ENCODE measurements around the gene GLYR1.

Gene GLYR1

DNA sequence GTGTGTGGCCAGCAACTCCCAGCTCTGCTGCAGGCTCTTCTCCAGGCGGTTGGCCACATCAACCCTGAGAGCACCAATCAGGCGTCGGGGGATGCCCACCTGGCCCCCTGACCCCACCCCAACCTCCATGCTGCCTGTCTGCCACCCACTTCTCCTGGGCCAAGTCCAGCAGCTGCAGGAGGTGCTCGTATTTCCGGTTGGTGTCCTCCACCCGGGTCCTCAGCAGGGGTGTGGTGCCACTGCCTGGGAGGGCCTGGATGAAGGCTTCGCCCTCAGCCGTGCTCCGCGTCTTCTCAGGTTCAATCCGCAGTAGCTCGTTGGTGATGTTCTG is 44.8 kb upstream of the GLYR1 start:
- H3K4me3 ChIP-seq (ENCODE audit: low read depth, low read length), result no peak overlapping the region
- in situ Hi-C loops (cut with HindIII; ENCODE audit: low sequenced_read_pairs), result no loop called here
- TF ChIP-seq, protein P1, sequence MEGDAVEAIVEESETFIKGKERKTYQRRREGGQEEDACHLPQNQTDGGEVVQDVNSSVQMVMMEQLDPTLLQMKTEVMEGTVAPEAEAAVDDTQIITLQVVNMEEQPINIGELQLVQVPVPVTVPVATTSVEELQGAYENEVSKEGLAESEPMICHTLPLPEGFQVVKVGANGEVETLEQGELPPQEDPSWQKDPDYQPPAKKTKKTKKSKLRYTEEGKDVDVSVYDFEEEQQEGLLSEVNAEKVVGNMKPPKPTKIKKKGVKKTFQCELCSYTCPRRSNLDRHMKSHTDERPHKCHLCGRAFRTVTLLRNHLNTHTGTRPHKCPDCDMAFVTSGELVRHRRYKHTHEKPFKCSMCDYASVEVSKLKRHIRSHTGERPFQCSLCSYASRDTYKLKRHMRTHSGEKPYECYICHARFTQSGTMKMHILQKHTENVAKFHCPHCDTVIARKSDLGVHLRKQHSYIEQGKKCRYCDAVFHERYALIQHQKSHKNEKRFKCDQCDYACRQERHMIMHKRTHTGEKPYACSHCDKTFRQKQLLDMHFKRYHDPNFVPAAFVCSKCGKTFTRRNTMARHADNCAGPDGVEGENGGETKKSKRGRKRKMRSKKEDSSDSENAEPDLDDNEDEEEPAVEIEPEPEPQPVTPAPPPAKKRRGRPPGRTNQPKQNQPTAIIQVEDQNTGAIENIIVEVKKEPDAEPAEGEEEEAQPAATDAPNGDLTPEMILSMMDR (IDR thresholded peaks at IDR 0.05; ENCODE audit: low read depth, low read length), result no peak
- DNase-seq (ENCODE audit: low read depth, low spot score), result no peak

DNA sequence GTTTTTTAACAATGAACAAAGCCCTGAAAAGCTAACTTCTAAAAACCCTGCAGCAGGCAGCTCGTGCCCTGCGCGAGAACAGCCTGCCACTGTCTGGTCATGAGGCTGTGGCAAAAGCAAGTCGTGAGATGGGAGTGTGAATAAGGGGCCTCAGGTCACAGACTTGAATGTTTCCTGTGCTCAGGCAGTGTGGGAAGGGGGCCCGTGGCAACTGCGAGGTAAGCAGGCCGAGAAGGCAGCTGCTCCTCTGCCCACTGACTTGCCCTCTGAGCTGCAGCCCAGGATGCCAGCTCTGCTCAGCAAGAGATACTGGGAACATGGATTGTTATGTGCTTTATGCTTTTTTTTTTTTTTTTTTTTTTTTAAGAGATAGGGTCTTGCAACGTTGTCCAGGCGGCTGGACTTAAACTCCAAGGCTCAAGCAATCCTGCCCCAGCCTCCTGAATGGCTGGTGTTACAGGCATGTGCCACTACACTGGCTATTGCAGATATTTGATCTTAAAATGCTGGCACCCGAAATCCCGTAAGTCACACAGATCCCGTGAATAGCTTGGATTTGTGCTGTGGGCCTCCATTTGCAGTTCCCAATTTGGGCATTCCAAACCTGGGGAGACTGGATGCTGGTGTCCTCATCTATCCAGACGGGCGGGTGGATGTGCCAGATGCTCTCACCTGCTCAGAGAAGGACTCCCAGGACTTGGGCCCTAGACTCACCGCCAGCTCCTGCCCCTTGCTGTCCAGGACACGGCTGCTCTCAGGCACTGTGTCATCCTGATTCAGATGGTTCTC is 44.2 kb upstream of the GLYR1 start:
- DNase-seq (ENCODE audit: low read depth, low spot score), result no peak
- no peak overlapping the region for H3K4me3 ChIP-seq (ENCODE audit: low read depth, low read length)
- TF ChIP-seq, protein P1 (IDR thresholded peaks at IDR 0.05; ENCODE audit: low read depth, low read length), result no peak
- in situ Hi-C loops (cut with HindIII; ENCODE audit: low sequenced_read_pairs), result no loop called here

DNA sequence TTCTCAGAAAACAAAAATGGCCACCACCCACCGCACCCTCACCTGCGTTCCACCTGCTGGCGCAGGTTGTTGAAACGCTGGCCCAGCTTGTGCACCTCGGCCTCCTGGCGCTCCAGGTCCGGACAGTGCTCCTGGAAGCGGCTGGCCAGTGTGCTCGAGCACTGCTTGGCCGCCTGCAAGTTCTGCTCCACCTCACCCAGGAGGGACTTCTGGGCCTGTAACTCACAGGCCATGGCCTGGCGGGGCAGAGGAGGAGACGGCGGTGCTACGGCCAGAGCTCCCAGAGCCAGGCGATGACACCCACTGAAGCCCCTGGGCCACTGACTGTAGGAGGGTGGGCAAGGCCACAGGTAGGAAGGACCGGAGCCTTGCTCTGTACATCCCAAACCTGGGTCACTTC is 43.6 kb upstream of the GLYR1 start:
- TF ChIP-seq, protein P1 (IDR thresholded peaks at IDR 0.05; ENCODE audit: low read depth, low read length), result no peak
- in situ Hi-C loops (cut with HindIII; ENCODE audit: low sequenced_read_pairs), result no loop called here
- no peak for DNase-seq (ENCODE audit: low read depth, low spot score)
- no peak overlapping the region for H3K4me3 ChIP-seq (ENCODE audit: low read depth, low read length)

DNA sequence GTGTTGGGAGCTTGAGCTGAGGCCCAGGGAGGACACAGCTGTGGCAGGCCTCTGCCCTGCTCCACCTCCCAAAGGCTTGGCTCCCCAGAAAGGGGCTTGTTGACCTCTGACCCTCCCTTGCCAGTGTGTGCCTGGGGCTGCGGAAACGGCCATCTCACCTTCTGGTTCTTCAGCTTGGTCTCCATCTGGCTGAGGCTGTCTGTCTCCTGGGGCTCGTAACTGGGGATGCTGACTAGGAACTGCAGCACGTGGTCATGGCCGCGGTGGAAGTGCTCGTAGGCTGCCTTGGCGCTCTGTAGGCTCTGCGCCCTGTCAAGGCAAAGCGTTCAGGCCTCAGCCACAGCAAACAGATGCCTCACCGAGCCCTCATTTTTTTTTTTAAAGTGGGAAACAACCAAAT is 42.9 kb upstream of the GLYR1 start:
- TF ChIP-seq, protein P1 (IDR thresholded peaks at IDR 0.05; ENCODE audit: low read depth, low read length), result no peak
- no peak overlapping the region for H3K4me3 ChIP-seq (ENCODE audit: low read depth, low read length)
- in situ Hi-C loops (cut with HindIII; ENCODE audit: low sequenced_read_pairs), result no loop called here
- no peak for DNase-seq (ENCODE audit: low read depth, low spot score)

DNA sequence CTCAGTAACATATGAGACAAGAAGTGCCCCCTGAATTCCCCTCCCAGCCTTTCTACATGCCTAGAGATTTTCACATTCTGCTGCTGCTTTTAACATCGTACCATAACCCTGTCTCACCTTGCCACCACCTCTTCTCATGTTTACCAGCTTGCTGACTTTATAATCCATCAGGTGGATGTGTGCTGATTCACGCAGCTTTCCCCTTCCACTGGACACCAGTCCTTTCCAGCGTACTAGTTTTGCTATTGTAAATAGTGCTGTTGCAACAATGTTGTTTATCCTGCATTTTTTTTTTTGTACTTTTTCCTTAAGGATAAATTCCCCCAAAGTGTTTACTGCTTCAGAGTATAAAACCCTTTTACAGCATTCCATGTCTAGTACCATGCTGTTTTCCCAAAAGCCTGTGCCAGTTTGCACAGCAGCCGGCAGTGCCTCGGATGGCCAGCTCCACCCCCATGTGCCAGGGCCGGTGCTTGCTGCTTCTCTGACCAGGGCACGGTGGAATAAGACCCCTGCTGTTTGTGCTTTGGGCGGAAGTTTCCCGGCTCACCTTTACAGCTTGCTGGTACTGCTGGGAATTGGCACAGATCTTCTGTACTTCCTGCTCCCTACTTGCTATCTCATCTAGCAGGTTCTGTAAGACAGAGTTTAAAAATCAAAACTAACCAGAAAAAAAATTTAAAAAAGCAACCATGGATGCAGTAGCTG is 41.5 kb upstream of the GLYR1 start:
- in situ Hi-C loops (cut with HindIII; ENCODE audit: low sequenced_read_pairs), result no loop called here
- no peak overlapping the region for H3K4me3 ChIP-seq (ENCODE audit: low read depth, low read length)
- TF ChIP-seq, protein P1 (IDR thresholded peaks at IDR 0.05; ENCODE audit: low read depth, low read length), result no peak
- DNase-seq (ENCODE audit: low read depth, low spot score), result no peak

DNA sequence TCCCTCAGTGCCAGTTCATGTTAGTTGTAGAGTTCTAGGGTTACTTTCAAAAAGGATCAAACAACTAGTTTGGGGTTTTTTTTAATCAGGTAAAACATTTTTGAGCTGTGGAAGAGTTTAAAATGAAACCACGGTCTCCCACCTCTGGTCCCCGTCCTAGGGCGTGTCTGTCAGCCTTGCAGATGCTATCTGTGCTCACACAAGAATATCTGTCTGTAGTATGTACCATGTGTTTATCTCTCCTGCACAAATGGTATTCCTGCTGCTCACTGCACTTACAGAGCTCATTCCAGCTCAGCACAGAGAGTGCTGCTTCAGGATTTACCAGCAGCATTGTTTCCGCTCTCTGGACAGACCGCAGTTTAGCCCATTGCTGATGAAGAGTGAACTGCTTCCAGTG is 39.1 kb upstream of the GLYR1 start:
- TF ChIP-seq, protein P1 (IDR thresholded peaks at IDR 0.05; ENCODE audit: low read depth, low read length), result no peak
- no peak overlapping the region for H3K4me3 ChIP-seq (ENCODE audit: low read depth, low read length)
- in situ Hi-C loops (cut with HindIII; ENCODE audit: low sequenced_read_pairs), result no loop called here
- DNase-seq (ENCODE audit: low read depth, low spot score), result no peak

Data from astrocyte of the spinal cord (primary cell).